Calu3 (cell line): ENCODE results near the gene CHRNB1. TPM values are rescaled to one million over a fixed set of nuclear protein-coding genes. Genes with fewer than 3 reads are reported as not detected.

ENCODE experiments used
- BruUV-seq: library from RNA; stranded (reverse); fragments of 400-500 nt; replicated peaks from 2 replicates; lab custom pipeline; 2021; lab: Mats Ljungman, UMichigan
- CTCF ChIA-PET: fragments of 300-600 bp; sonication (Branson Sonifier 250); formaldehyde crosslinking; loops from one replicate; lab custom pipeline; 2022; ENCODE audit warnings: antibody characterized with exemption; lab: Charles Lee
- DNase-seq: peaks from one replicate; pipeline ENCODE4 v3.0.0; 2022
- H3K27ac Mint-ChIP-seq: one replicate; pipeline ENCODE4 v1.8.0; 2022; ENCODE audit warnings: mixed read lengths; ENCODE audit not compliant: unreplicated experiment
- H3K27me3 Mint-ChIP-seq: one replicate; pipeline ENCODE4 v1.8.0; 2022; ENCODE audit warnings: mixed read lengths; ENCODE audit not compliant: unreplicated experiment
- H3K36me3 Mint-ChIP-seq: one replicate; pipeline ENCODE4 v1.8.0; 2022; ENCODE audit warnings: mild to moderate bottlenecking, moderate library complexity, mixed read lengths; ENCODE audit not compliant: insufficient read depth, unreplicated experiment
- H3K4me1 Mint-ChIP-seq: one replicate; pipeline ENCODE4 v1.8.0; 2022; ENCODE audit warnings: mild to moderate bottlenecking, low read depth, mixed read lengths; ENCODE audit not compliant: unreplicated experiment
- H3K4me3 Mint-ChIP-seq: one replicate; pipeline ENCODE4 v1.8.0; 2022; ENCODE audit warnings: mild to moderate bottlenecking, low read depth, moderate library complexity, mixed read lengths; ENCODE audit not compliant: unreplicated experiment
- H3K9me3 Mint-ChIP-seq: one replicate; pipeline ENCODE4 v1.8.0; 2022; ENCODE audit warnings: low read depth, mixed read lengths; ENCODE audit not compliant: unreplicated experiment
- intact Hi-C: fragments of 100-400 bp; cut with micrococcal nuclease; formaldehyde crosslinking; loops from one replicate; pipeline ENCODE4 v1.10.0; 2022; ENCODE audit not compliant: unreplicated experiment
- total RNA-seq: library from RNA; stranded (reverse); gene quantifications from 2 replicates; pipeline ENCODE4 v1.2.3, GENCODE V29; 2022
- TF ChIP-seq, protein P1 (sequence below): fragments of 200-600 bp; IDR thresholded peaks from one replicate; pipeline ENCODE4 v1.8.0; 2022; ENCODE audit warnings: antibody characterized with exemption; ENCODE audit not compliant: unreplicated experiment

CHRNB1 gene
- total RNA-seq, 1 experiment from 2014 or later, result 2.4 TPM

DNA sequence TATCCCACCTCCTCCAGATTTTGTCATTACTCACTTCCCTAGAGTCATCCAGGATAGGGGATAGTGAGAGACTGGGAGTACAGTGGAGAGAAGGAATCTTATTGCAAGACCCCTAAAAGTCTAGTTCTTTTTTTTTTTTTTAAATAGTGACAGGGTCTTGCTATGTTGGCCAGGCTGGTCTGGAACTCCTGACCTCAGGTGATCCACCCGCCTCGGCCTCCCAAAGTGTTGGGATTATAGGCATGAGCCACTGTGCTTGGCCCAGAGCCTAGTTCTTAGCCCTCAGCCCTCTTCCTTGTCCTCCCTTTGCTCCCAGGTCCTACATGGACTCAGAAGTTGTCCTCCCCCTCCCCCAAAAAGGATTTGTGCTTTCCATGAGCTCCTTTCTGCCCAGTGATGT is 2.7 kb upstream of the CHRNB1 start:
- intact Hi-C loops, result no loop called here
- Mint-ChIP-seq H3K4me3 (no peak overlapping the region), H3K4me1 (peaks cover 7% of the 10 kb centered on the region), H3K9me3 (no peaks in the 10 kb centered on the region), H3K27me3 (peaks cover 81% of the 10 kb centered on the region), H3K36me3 (peaks cover 19% of the 10 kb centered on the region), H3K27ac (no peak overlapping the region)
- CTCF ChIA-PET, result no interaction called here
- TF ChIP-seq, protein P1, sequence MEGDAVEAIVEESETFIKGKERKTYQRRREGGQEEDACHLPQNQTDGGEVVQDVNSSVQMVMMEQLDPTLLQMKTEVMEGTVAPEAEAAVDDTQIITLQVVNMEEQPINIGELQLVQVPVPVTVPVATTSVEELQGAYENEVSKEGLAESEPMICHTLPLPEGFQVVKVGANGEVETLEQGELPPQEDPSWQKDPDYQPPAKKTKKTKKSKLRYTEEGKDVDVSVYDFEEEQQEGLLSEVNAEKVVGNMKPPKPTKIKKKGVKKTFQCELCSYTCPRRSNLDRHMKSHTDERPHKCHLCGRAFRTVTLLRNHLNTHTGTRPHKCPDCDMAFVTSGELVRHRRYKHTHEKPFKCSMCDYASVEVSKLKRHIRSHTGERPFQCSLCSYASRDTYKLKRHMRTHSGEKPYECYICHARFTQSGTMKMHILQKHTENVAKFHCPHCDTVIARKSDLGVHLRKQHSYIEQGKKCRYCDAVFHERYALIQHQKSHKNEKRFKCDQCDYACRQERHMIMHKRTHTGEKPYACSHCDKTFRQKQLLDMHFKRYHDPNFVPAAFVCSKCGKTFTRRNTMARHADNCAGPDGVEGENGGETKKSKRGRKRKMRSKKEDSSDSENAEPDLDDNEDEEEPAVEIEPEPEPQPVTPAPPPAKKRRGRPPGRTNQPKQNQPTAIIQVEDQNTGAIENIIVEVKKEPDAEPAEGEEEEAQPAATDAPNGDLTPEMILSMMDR, result no peak
- DNase-seq, result no peak
- no TSS peak for BruUV-seq

DNA sequence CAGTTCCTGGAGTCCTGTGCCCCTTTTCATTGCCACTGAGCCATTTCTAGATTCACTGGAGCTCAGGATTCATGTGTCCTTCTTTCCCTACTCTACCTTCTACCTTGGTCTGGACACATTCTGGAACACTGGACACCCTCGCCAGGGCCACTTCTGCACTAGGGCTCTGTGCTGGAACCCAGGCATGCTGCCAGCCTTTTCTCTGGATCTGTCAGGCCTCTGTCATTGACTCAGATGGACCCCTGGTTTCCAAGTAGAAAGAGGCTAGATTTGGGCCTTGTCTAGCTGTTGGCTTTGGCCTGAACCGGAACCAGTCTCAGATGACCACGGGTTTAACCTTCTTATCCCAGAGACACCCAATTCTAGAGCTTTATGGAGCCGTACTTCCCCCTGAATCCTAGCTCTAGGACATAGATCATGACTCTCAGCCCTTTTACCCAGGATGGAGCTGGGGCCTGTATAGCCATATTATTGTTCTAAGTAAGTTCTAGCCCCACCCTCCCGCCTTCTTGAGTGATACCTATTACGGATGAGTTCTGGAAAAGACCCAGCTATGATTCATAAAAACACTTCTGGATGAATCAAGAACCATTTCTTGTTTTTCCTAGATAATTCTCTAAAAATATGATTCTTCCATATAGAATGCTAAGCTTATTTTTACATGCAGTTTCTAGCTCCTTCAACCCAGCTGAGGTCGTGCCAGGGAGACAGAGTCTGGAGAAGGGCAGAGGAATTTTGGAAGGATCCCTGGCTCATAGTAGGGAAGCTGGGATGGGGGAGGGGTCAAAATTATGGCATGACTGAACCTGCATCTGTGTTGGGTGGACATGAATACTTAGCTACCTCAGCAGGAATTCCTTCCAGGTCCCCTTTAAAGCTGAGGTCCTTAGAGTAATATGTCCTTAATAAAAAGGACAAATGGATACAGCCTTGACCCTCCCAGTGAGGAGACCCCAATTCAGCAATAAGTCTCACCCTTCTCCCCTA is 1.1 kb upstream of the CHRNB1 start:
- intact Hi-C loops, result no loop called here
- BruUV-seq, result no TSS peak

DNA sequence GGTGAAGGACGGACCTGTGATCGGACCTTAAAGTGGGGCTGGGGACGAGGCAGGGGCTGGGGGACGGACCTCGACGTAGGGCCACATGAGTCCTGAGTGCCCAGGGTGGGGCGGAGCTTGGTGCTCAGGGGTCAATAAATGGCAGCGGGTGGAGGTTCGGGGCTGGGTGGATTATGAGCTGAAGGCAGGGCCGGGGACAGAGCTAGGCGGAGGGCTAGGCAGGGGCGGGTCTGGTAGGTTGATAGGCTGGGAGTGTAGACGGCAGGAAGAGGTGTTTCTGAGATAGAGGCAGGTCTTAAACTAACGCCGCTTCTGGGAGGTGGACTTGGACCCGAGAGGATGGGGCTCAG is 733 bp downstream of the CHRNB1 start:
- no peak for DNase-seq
- Mint-ChIP-seq H3K9me3 (no peaks in the 10 kb centered on the region), H3K27me3 (peaks cover 60% of the 10 kb centered on the region), H3K4me3 (no peak overlapping the region), H3K27ac (no peak overlapping the region), H3K4me1 (no peaks in the 10 kb centered on the region), H3K36me3 (peaks cover under 1% of the 10 kb centered on the region)
- intact Hi-C loops, result no loop called here
- CTCF ChIA-PET, result no interaction called here
- TF ChIP-seq, protein P1, result no peak
- no TSS peak for BruUV-seq

More for the DNA sequence above, 1.1 kb upstream of the CHRNB1 start:
- no peak for DNase-seq
- TF ChIP-seq, protein P1, result no peak
- CTCF ChIA-PET, result no interaction called here
- Mint-ChIP-seq H3K36me3 (peaks cover 14% of the 10 kb centered on the region), H3K27me3 (peaks cover 78% of the 10 kb centered on the region), H3K9me3 (no peaks in the 10 kb centered on the region), H3K27ac (no peak overlapping the region), H3K4me1 (peaks cover 5% of the 10 kb centered on the region), H3K4me3 (no peak overlapping the region)

DNA sequence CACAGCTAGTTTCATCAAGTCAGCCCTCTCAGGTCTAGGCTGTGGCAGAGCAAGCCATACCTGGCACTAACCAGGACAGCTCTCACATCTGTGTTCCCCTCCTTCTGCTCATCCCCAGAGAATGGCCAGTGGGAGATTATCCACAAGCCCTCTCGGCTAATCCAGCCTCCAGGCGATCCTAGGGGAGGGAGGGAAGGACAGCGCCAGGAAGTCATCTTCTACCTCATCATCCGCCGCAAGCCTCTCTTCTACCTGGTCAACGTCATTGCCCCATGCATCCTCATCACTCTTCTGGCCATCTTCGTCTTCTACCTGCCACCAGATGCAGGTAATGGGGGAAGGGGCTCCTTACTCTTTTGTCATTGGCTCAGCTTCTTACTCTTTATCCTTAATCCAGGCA is 3.6 kb downstream of the CHRNB1 start:
- no peak overlapping the region for H3K4me3 Mint-ChIP-seq
- no peak overlapping the region for H3K27ac Mint-ChIP-seq
- no peaks in the 10 kb centered on the region for H3K4me1 Mint-ChIP-seq
- H3K27me3 Mint-ChIP-seq, result peaks cover 32% of the 10 kb centered on the region
- CTCF ChIA-PET, result no interaction called here
- no peak for DNase-seq
- intact Hi-C loops, result no loop called here
- TF ChIP-seq, protein P1, result no peak
- no peaks in the 10 kb centered on the region for H3K9me3 Mint-ChIP-seq
- H3K36me3 Mint-ChIP-seq, result no peaks in the 10 kb centered on the region
- BruUV-seq, result no TSS peak
